Breast epithelium (tissue), 3 donors: ENCODE data around the gene ELOF1.

Experiments
- POLR2AphosphoS5 ChIP-seq, 3 donors: sonication (generic); formaldehyde crosslinking; IDR thresholded peaks; one replicate each; pipeline ENCODE4 v1.6.1; 2017; ENCODE audit warnings: antibody characterized with exemption in 3 of 3
- TF ChIP-seq, protein P1 (sequence below), 3 donors: fragments of 450-650 bp; IDR thresholded peaks; one replicate each; pipeline ENCODE4 v1.5.1; 2016 to 2017; ENCODE audit warnings: antibody characterized with exemption in 3 of 3, mild to moderate bottlenecking in 3 of 3, moderate library complexity in 3 of 3

DNA sequence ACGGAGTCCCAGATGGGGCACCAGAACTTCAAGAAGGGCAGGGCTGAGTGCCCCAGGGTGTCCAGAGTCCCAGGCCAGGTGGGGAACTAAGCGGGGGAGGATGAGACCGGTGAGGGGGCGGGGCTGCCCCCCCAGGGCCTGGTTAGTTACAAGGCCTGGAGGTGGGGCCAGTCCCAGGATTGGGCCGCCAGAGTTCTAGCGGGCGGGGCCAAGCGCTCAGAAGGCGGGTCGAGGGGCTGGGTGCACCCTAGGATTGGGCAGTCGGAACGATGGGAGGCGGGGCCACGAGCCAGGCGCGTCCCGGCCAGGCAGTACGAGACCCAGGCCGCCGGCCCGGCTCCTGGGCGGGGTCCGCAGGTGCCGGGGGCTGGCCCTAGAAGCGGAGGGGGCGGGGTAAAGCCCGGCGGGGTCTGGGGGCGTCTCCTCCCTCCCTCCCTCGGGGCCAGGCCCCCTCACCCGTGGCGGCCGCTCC is 54.0 kb downstream of the ELOF1 start:
- peak in 1 of 3 donors; percentile 9 for TF ChIP-seq POLR2AphosphoS5 (IDR thresholded peaks at IDR 0.05)
- TF ChIP-seq, protein P1, sequence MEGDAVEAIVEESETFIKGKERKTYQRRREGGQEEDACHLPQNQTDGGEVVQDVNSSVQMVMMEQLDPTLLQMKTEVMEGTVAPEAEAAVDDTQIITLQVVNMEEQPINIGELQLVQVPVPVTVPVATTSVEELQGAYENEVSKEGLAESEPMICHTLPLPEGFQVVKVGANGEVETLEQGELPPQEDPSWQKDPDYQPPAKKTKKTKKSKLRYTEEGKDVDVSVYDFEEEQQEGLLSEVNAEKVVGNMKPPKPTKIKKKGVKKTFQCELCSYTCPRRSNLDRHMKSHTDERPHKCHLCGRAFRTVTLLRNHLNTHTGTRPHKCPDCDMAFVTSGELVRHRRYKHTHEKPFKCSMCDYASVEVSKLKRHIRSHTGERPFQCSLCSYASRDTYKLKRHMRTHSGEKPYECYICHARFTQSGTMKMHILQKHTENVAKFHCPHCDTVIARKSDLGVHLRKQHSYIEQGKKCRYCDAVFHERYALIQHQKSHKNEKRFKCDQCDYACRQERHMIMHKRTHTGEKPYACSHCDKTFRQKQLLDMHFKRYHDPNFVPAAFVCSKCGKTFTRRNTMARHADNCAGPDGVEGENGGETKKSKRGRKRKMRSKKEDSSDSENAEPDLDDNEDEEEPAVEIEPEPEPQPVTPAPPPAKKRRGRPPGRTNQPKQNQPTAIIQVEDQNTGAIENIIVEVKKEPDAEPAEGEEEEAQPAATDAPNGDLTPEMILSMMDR (IDR thresholded peaks at IDR 0.05): no peak
